ENCODE data around the gene EDAR.

GRCh38 chr2:108845923-108846322 lies 143.1 kb downstream of the EDAR start:
- no peak for TF ChIP-seq CTCF (IDR thresholded peaks at IDR 0.05)
- no peak for TF ChIP-seq POLR2AphosphoS5 (IDR thresholded peaks at IDR 0.05)

Data from stomach (tissue), 4 donors.